ENCODE data around the gene FAM72B.
"Not testable (repeated sequence)": the region's sequence is repeated elsewhere in the genome, so short reads cannot be mapped to it uniquely, and the experiment has no call there.

FAM72B gene

GRCh38 chr1:121156958-121157603 lies 27.1 kb downstream of the FAM72B start:
- not testable (repeated sequence) for DNase-seq (ENCODE audit: insufficient read length, low spot score); FAIRE-seq

GRCh38 chr1:121155671-121156358 lies 28.3 kb downstream of the FAM72B start:
- not testable (repeated sequence) for DNase-seq (ENCODE audit: insufficient read length, low spot score); FAIRE-seq

- DNase-seq (ENCODE audit: insufficient read length, low spot score); FAIRE-seq: not testable (repeated sequence)
Observed at GRCh38 chr1:121154811-121155210, 29.3 kb downstream of the FAM72B start.

GRCh38 chr1:121152788-121153187 lies 31.4 kb downstream of the FAM72B start:
- DNase-seq (ENCODE audit: insufficient read length, low spot score); FAIRE-seq: not testable (repeated sequence)

- not testable (repeated sequence) for FAIRE-seq; DNase-seq (ENCODE audit: insufficient read length, low spot score)
Observed at GRCh38 chr1:121151294-121151693, 32.8 kb downstream of the FAM72B start.

- not testable (repeated sequence) for FAIRE-seq
Observed at GRCh38 chr1:121148489-121149190, 35.5 kb downstream of the FAM72B start.

GRCh38 chr1:121140393-121140792 lies 43.7 kb downstream of the FAM72B start:
- not testable (repeated sequence) for DNase-seq (ENCODE audit: insufficient read length, low spot score); FAIRE-seq

More at GRCh38 chr1:121148489-121149190, 35.5 kb downstream of the FAM72B start:
- DNase-seq (ENCODE audit: insufficient read length, low spot score), result not testable (repeated sequence)

GRCh38 chr1:121131494-121131893 lies 52.6 kb downstream of the FAM72B start:
- not testable (repeated sequence) for DNase-seq (ENCODE audit: insufficient read length, low spot score); FAIRE-seq

GRCh38 chr1:121118480-121118824 lies 65.7 kb downstream of the FAM72B start:
- FAIRE-seq; DNase-seq (ENCODE audit: insufficient read length, low spot score): not testable (repeated sequence)
